NCI-H2107 (cell line): ENCODE results near the gene AKT1S1.
A peak's percentile ranks its signal among the peaks of the same experiment; 100 is the strongest.

Experiments
- DNase-seq: peaks from one replicate; lab custom pipeline; 2025; lab: John Stamatoyannopoulos, UW

AKT1S1 gene

GRCh38 chr19:49907745-49908446 is 30.7 kb upstream of the AKT1S1 start:
- no peak for DNase-seq

GRCh38 chr19:49906879-49907564 is 29.9 kb upstream of the AKT1S1 start:
- no peak for DNase-seq

GRCh38 chr19:49904136-49904535 is 27.0 kb upstream of the AKT1S1 start:
- DNase-seq = no peak

GRCh38 chr19:49896863-49897621 is 19.9 kb upstream of the AKT1S1 start, which contains the start of gene IL4I1:
IL4I1 (minus strand) TSS chr19:49896887; CDS start chr19:49896160, 727 bp downstream.
- DNase-seq = no peak

GRCh38 chr19:49895566-49896297 is 18.6 kb upstream of the AKT1S1 start:
- DNase-seq = no peak

- no peak for DNase-seq
These were observed 17.9 kb upstream of the AKT1S1 start for GRCh38 chr19:49894879-49895565.

GRCh38 chr19:49894011-49894664 is 17.0 kb upstream of the AKT1S1 start:
- no peak for DNase-seq

- no peak for DNase-seq
These were observed 15.6 kb upstream of the AKT1S1 start for GRCh38 chr19:49892716-49893115.

- DNase-seq = no peak
These were observed 14.2 kb upstream of the AKT1S1 start for GRCh38 chr19:49891393-49891792.

- DNase-seq = no peak
These were observed 13.5 kb upstream of the AKT1S1 start for GRCh38 chr19:49890349-49891311.

GRCh38 chr19:49889687-49890348 is 12.7 kb upstream of the AKT1S1 start:
- no peak for DNase-seq

- DNase-seq = no peak
These were observed 12.0 kb upstream of the AKT1S1 start for GRCh38 chr19:49889038-49889686.

GRCh38 chr19:49888510-49888824 is 11.3 kb upstream of the AKT1S1 start:
- DNase-seq = peak; percentile 57

GRCh38 chr19:49887665-49888509 is 10.7 kb upstream of the AKT1S1 start:
- DNase-seq = peak; percentile 65

GRCh38 chr19:49887037-49887664 is 10.0 kb upstream of the AKT1S1 start:
- no peak for DNase-seq

GRCh38 chr19:49884760-49885159 is 7.6 kb upstream of the AKT1S1 start:
- DNase-seq = no peak

- no peak for DNase-seq
These were observed 7.0 kb upstream of the AKT1S1 start for GRCh38 chr19:49884109-49884508.
